ENCODE measurements around the gene HOOK1. TPM values are rescaled to one million over a fixed set of nuclear protein-coding genes. Genes with fewer than 3 reads are reported as not detected.

HOOK1 gene
- total RNA-seq, 4 donors from 2014 or later, result under 0.01 to 0.87 (median 0.61) TPM

DNA sequence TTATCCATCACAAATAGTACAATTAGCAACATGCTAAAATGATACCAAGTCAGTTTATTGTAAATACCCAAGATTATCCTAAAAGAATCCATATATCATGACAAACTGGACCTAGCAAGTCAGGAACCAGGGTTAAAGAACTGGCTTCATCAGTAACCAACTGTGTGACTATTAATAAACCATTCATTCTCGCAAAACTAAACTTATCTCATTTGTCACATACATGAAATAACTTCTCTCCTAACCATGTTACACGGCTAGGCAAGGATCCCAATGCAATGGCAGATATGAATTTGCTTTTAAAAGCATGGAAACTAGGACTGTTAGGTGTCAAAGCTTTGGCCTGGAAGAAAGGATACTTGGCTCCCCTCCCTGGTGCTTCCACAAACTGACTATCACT lies 82.4 kb downstream of the HOOK1 start:
- Histone ChIP-seq H3K27ac (no peak overlapping the region), H3K4me1 (no peaks in the 10 kb centered on the region), H3K36me3 (peaks cover 0 to 22% (median 0%) of the 10 kb centered on the region in 3 donors), H3K27me3 (no peaks in the 10 kb centered on the region), H3K4me3 (no peak overlapping the region), H3K9me3 (no peaks in the 10 kb centered on the region)
- 82 to 88% methylated on average over 2 of the region's 2 CpGs for WGBS, 2 donors
- no peak for TF ChIP-seq EP300 (IDR thresholded peaks at IDR 0.05)
- TF ChIP-seq, protein P1, sequence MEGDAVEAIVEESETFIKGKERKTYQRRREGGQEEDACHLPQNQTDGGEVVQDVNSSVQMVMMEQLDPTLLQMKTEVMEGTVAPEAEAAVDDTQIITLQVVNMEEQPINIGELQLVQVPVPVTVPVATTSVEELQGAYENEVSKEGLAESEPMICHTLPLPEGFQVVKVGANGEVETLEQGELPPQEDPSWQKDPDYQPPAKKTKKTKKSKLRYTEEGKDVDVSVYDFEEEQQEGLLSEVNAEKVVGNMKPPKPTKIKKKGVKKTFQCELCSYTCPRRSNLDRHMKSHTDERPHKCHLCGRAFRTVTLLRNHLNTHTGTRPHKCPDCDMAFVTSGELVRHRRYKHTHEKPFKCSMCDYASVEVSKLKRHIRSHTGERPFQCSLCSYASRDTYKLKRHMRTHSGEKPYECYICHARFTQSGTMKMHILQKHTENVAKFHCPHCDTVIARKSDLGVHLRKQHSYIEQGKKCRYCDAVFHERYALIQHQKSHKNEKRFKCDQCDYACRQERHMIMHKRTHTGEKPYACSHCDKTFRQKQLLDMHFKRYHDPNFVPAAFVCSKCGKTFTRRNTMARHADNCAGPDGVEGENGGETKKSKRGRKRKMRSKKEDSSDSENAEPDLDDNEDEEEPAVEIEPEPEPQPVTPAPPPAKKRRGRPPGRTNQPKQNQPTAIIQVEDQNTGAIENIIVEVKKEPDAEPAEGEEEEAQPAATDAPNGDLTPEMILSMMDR (IDR thresholded peaks at IDR 0.05), result no peak
- TF ChIP-seq POLR2A (IDR thresholded peaks at IDR 0.05), result no peak
- no peak for DNase-seq (ENCODE audit: low spot score in 2 of 2)

DNA sequence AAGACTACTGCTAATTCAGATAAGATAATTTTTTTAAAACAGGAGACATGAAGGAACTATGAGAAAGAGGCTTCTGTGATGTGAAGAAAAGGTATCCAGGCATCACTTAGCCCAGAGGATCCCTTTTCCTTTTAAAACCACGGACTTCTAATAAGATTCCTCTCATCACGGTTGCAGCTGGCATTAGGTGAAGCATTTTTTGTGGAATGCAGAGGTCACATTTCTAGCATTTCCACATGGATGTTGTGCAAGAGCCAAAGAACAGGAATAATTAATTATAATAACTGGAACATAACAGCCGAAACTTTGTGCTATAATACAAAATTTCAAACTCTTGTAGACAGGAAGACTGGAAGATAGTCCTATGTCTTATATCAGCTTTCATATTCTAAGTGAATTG lies 84.2 kb downstream of the HOOK1 start:
- 52 to 55% methylated on average over 3 of the region's 3 CpGs for WGBS, 2 donors
- no peak for DNase-seq (ENCODE audit: low spot score in 2 of 2)
- TF ChIP-seq EP300 (IDR thresholded peaks at IDR 0.05) (no peak), POLR2A (IDR thresholded peaks at IDR 0.05) (no peak)
- TF ChIP-seq, protein P1 (IDR thresholded peaks at IDR 0.05), result no peak

DNA sequence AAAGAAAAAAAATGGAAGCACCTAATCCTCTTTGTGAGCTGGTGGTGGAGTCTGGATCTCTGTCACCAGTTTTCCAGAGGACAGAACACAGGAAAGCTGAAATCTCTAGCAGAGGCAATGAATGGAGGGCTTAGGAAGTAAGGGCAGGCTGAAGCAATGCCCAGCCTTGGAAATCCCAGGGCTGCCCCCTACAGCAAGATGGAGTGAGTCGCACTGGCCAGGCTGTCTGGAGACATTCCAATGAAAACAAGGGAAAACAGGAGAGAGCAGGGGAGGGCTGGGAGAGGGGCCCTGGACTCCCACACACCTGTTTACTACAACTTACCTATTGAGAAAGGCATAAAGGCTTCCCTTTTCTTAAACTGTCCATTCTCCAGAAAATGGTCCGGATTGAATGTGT lies 85.9 kb downstream of the HOOK1 start:
- no peak for DNase-seq (ENCODE audit: low spot score in 2 of 2)
- no peaks in the 10 kb centered on the region for H3K27me3 ChIP-seq
- H3K9me3 ChIP-seq, result no peaks in the 10 kb centered on the region
- H3K36me3 ChIP-seq, result peaks cover 0 to 14% (median 0%) of the 10 kb centered on the region in 3 donors
- 63 to 87% methylated on average over 2 of the region's 2 CpGs for WGBS, 2 donors
- no peak overlapping the region for H3K4me3 ChIP-seq
- TF ChIP-seq, protein P1 (IDR thresholded peaks at IDR 0.05), result no peak
- TF ChIP-seq EP300 (IDR thresholded peaks at IDR 0.05), result no peak
- TF ChIP-seq POLR2A (IDR thresholded peaks at IDR 0.05), result no peak
- peaks cover 0 to 4% (median 0%) of the 10 kb centered on the region in 4 donors for H3K4me1 ChIP-seq
- H3K27ac ChIP-seq, result no peak overlapping the region

More for the DNA sequence above, 84.2 kb downstream of the HOOK1 start:
- no peaks in the 10 kb centered on the region for H3K27me3 ChIP-seq
- peaks cover 0 to 4% (median 0%) of the 10 kb centered on the region in 4 donors for H3K4me1 ChIP-seq
- peaks cover 0 to 11% (median 0%) of the 10 kb centered on the region in 3 donors for H3K36me3 ChIP-seq
- no peak overlapping the region for H3K27ac ChIP-seq
- H3K4me3 ChIP-seq, result no peak overlapping the region
- no peaks in the 10 kb centered on the region for H3K9me3 ChIP-seq

DNA sequence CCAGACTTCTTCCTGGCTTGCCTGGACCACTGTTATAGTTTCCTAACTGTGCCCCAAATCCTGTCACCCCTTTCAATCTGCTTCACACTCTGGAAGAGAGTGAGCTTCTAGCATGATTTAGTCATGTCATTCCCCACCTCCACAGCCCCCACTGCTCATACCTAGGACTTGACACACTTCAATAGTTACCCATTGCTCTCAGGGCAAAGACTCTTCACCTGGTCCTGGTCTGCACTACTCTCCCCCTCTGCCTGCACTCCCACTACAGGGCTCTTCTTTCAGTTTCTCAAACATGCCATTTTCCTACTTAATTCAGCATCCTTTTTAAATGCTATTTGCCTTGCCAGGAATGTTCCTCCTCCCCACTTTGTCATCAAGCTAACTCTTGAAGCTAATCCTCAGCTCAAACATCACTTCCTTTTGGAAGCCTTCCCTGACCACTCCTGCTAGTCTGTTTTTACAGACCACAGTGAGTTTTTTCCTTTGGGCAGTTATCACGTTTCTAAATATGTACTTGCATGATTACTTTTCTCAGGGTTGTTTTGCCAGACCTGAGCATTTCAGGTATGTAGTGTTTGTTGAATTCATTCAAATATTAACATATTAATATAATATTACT lies 87.1 kb downstream of the HOOK1 start:
- no peak for DNase-seq (ENCODE audit: low spot score in 2 of 2)
- no peak overlapping the region for H3K27ac ChIP-seq
- peaks cover 0 to 20% (median 0%) of the 10 kb centered on the region in 3 donors for H3K36me3 ChIP-seq
- H3K9me3 ChIP-seq, result no peaks in the 10 kb centered on the region
- H3K4me3 ChIP-seq, result no peak overlapping the region
- TF ChIP-seq, protein P1 (IDR thresholded peaks at IDR 0.05), result no peak
- TF ChIP-seq POLR2A (IDR thresholded peaks at IDR 0.05) (no peak), EP300 (IDR thresholded peaks at IDR 0.05) (no peak)
- H3K4me1 ChIP-seq, result peaks cover 0 to 4% (median 0%) of the 10 kb centered on the region in 4 donors
- 41 to 51% methylated on average over 1 of the region's 1 CpG for WGBS, 2 donors
- H3K27me3 ChIP-seq, result no peaks in the 10 kb centered on the region

DNA sequence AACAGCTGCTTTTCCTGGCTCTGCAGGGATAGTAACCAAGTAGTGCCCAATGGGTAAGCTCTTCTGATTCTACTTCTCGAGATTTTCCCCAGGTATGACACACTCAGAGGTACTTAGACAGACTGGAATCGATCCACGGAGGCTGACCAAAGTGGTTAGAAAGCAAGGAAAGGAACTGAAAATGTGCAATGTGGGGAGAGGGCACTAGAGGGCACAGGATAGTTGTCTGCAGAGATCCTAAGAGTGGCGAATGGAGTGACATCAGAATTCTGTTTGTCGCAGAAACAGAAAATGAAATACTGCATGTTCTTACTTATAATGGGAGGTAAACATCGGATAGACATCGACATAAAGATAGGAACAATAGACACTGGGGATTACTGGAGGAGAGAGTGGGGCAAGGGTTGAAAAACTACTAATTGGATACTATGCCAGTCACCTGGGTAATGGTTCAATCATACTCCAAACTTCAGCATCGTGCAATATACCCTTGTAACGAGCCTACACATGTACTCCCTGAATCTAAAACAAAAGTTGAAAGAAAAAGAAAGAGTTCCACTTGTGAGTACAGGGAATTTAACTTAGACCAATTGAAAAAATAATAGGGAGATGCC lies 88.5 kb downstream of the HOOK1 start:
- Histone ChIP-seq H3K4me1 (peaks cover 0 to 4% (median 0%) of the 10 kb centered on the region in 4 donors), H3K27ac (no peak overlapping the region), H3K4me3 (no peak overlapping the region), H3K9me3 (no peaks in the 10 kb centered on the region), H3K27me3 (no peaks in the 10 kb centered on the region), H3K36me3 (peaks cover 0 to 33% (median 0%) of the 10 kb centered on the region in 3 donors)
- 35 to 47% methylated on average over 9 of the region's 9 CpGs for WGBS, 2 donors
- DNase-seq (ENCODE audit: low spot score in 2 of 2), result no peak
- TF ChIP-seq EP300 (IDR thresholded peaks at IDR 0.05) (no peak), POLR2A (IDR thresholded peaks at IDR 0.05) (no peak)
- TF ChIP-seq, protein P1 (IDR thresholded peaks at IDR 0.05), result peak; percentile 32 to 60 (median 46)

Data from tibial nerve (tissue), 4 donors.